ENCODE data around the gene RAG2. TPM values are rescaled to one million over a fixed set of nuclear protein-coding genes. Genes with fewer than 3 reads are reported as not detected.
A peak's percentile ranks its signal among the peaks of the same experiment; 100 is the strongest.

The RAG2 gene
- total RNA-seq, 1 donor = not detected

- DNase-seq (ENCODE audit: low read depth) = no peak
These were observed 29.4 kb upstream of the RAG2 start for GRCh38 chr11:36627471-36627870.

GRCh38 chr11:36627006-36627405 is 29.0 kb upstream of the RAG2 start:
- DNase-seq (ENCODE audit: low read depth) = no peak
- H3K4me3 ChIP-seq (ENCODE audit: low read depth, low read length) = no peak overlapping the region
- no peak for TF ChIP-seq CTCF (IDR thresholded peaks at IDR 0.05; ENCODE audit: insufficient read depth, low read depth, low read length)

More at GRCh38 chr11:36627471-36627870, 29.4 kb upstream of the RAG2 start:
- TF ChIP-seq CTCF (IDR thresholded peaks at IDR 0.05; ENCODE audit: insufficient read depth, low read depth, low read length) = no peak
- H3K4me3 ChIP-seq (ENCODE audit: low read depth, low read length) = no peak overlapping the region

- H3K4me3 ChIP-seq (ENCODE audit: low read depth, low read length) = no peak overlapping the region
- no peak for TF ChIP-seq CTCF (IDR thresholded peaks at IDR 0.05; ENCODE audit: insufficient read depth, low read depth, low read length)
- no peak for DNase-seq (ENCODE audit: low read depth)
These were observed 25.5 kb upstream of the RAG2 start for GRCh38 chr11:36623494-36623893.

GRCh38 chr11:36622431-36623136 is 24.5 kb upstream of the RAG2 start:
- TF ChIP-seq CTCF (IDR thresholded peaks at IDR 0.05; ENCODE audit: insufficient read depth, low read depth, low read length) = peak; percentile 47
- DNase-seq (ENCODE audit: low read depth) = peak; percentile 30
- no peak overlapping the region for H3K4me3 ChIP-seq (ENCODE audit: low read depth, low read length)

- TF ChIP-seq CTCF (IDR thresholded peaks at IDR 0.05; ENCODE audit: insufficient read depth, low read depth, low read length) = no peak
- no peak for DNase-seq (ENCODE audit: low read depth)
These were observed 22.2 kb upstream of the RAG2 start for GRCh38 chr11:36620246-36620645.

GRCh38 chr11:36619502-36619901 is 21.5 kb upstream of the RAG2 start:
- H3K4me3 ChIP-seq (ENCODE audit: low read depth, low read length) = no peak overlapping the region
- no peak for DNase-seq (ENCODE audit: low read depth)
- TF ChIP-seq CTCF (IDR thresholded peaks at IDR 0.05; ENCODE audit: insufficient read depth, low read depth, low read length) = no peak

More at GRCh38 chr11:36620246-36620645, 22.2 kb upstream of the RAG2 start:
- no peak overlapping the region for H3K4me3 ChIP-seq (ENCODE audit: low read depth, low read length)

All from fibroblast of villous mesenchyme (primary cell).